Left ventricle myocardium inferior (tissue), 1 donor: Measurements from ENCODE around the gene ELMO2. TPM values are rescaled to one million over a fixed set of nuclear protein-coding genes. Genes with fewer than 3 reads are reported as not detected.

Source experiments
- DNase-seq: peaks from one replicate; pipeline ENCODE4 v3.0.0-alpha.2; 2020
- H3K27ac ChIP-seq: fragments of 200-600 bp; replicated peaks from 2 replicates; pipeline ENCODE4 v1.8.0; 2021
- H3K27me3 ChIP-seq: fragments of 200-600 bp; 2 replicates; pipeline ENCODE4 v1.8.0; 2021; ENCODE audit warnings: low read depth
- H3K36me3 ChIP-seq: fragments of 200-600 bp; 2 replicates; pipeline ENCODE4 v1.8.0; 2021
- H3K4me1 ChIP-seq: fragments of 200-600 bp; 2 replicates; pipeline ENCODE4 v1.8.0; 2021
- H3K4me3 ChIP-seq: fragments of 200-600 bp; 2 replicates; pipeline ENCODE4 v1.8.0; 2021; ENCODE audit warnings: mild to moderate bottlenecking, moderate library complexity
- H3K9me3 ChIP-seq: fragments of 200-600 bp; replicated peaks from 2 replicates; pipeline ENCODE4 v1.8.0; 2021
- CTCF ChIP-seq: fragments of 200-600 bp; IDR thresholded peaks from 2 replicates; pipeline ENCODE4 v1.8.0; 2021; ENCODE audit warnings: antibody characterized with exemption, mild to moderate bottlenecking, borderline replicate concordance
- intact Hi-C: fragments of 100-400 bp; cut with micrococcal nuclease; formaldehyde crosslinking; loops from one replicate; pipeline ENCODE4 v1.11.0; 2022
- total RNA-seq: library from RNA; stranded (reverse); fragmentation: NEBNext Ultra II Directional; extraction: Animal tissue kit (Norgen Biotek cat#: 25700); gene quantifications from one replicate; pipeline ENCODE4 v1.2.1, GENCODE V29; 2021
- donor health status: DM: no; HTN: yes; CAD: no; lungs with severe emphysema.

The ELMO2 gene
- total RNA-seq, 1 donor from 2014 or later: 28.5 TPM

GRCh38 chr20:46327557-46327956 lies 78.9 kb downstream of the ELMO2 start:
- H3K4me3 ChIP-seq: no peak overlapping the region
- peaks cover 100% of the 10 kb centered on the region for H3K27me3 ChIP-seq
- no peak for TF ChIP-seq CTCF
- no peaks in the 10 kb centered on the region for H3K4me1 ChIP-seq
- intact Hi-C loops: loop anchor here (10.0 kb wide), 1 partner anchor 203 kb away; no protein-coding TSS in a partner anchor
- DNase-seq: no peak
- H3K9me3 ChIP-seq: no peaks in the 10 kb centered on the region
- no peak overlapping the region for H3K27ac ChIP-seq
- H3K36me3 ChIP-seq: no peaks in the 10 kb centered on the region

- Histone ChIP-seq H3K36me3 (no peaks in the 10 kb centered on the region), H3K4me1 (no peaks in the 10 kb centered on the region), H3K4me3 (no peak overlapping the region), H3K27me3 (peaks cover 100% of the 10 kb centered on the region), H3K27ac (no peak overlapping the region), H3K9me3 (no peaks in the 10 kb centered on the region)
- no peak for DNase-seq
- intact Hi-C loops: loop anchor here (10.0 kb wide), 1 partner anchor 201 kb away; no protein-coding TSS in a partner anchor
- TF ChIP-seq CTCF: no peak
Observed at GRCh38 chr20:46325789-46326188, 80.6 kb downstream of the ELMO2 start.

- intact Hi-C loops: loop anchor here (10.0 kb wide), 1 partner anchor 200 kb away; no protein-coding TSS in a partner anchor
- no peaks in the 10 kb centered on the region for H3K4me1 ChIP-seq
- no peak for DNase-seq
- no peaks in the 10 kb centered on the region for H3K36me3 ChIP-seq
- no peak overlapping the region for H3K4me3 ChIP-seq
- no peaks in the 10 kb centered on the region for H3K9me3 ChIP-seq
- no peak overlapping the region for H3K27ac ChIP-seq
- H3K27me3 ChIP-seq: peaks cover 98% of the 10 kb centered on the region
- TF ChIP-seq CTCF: peak; percentile 48
Observed at GRCh38 chr20:46324960-46325703, 81.3 kb downstream of the ELMO2 start.

- no peak overlapping the region for H3K4me3 ChIP-seq
- DNase-seq: no peak
Observed at GRCh38 chr20:46324379-46324778, 82.0 kb downstream of the ELMO2 start.

GRCh38 chr20:46323557-46323956 lies 82.9 kb downstream of the ELMO2 start:
- Histone ChIP-seq H3K4me3 (no peak overlapping the region), H3K27ac (no peak overlapping the region), H3K36me3 (no peaks in the 10 kb centered on the region), H3K27me3 (peaks cover 98% of the 10 kb centered on the region), H3K4me1 (no peaks in the 10 kb centered on the region), H3K9me3 (no peaks in the 10 kb centered on the region)
- intact Hi-C loops: loop anchor here (10.0 kb wide), 1 partner anchor 199 kb away; no protein-coding TSS in a partner anchor
- no peak for DNase-seq
- no peak for TF ChIP-seq CTCF

More at GRCh38 chr20:46324379-46324778, 82.0 kb downstream of the ELMO2 start:
- H3K9me3 ChIP-seq: no peaks in the 10 kb centered on the region
- H3K4me1 ChIP-seq: no peaks in the 10 kb centered on the region
- H3K27me3 ChIP-seq: peaks cover 98% of the 10 kb centered on the region
- H3K36me3 ChIP-seq: no peaks in the 10 kb centered on the region
- TF ChIP-seq CTCF: no peak
- intact Hi-C loops: loop anchor here (10.0 kb wide), 1 partner anchor 200 kb away; no protein-coding TSS in a partner anchor
- H3K27ac ChIP-seq: no peak overlapping the region
